ENCODE measurements around the gene TMEM63B. TPM values are rescaled to one million over a fixed set of nuclear protein-coding genes. Genes with fewer than 3 reads are reported as not detected.
"Not testable (repeated sequence)": the region's sequence is repeated elsewhere in the genome, so short reads cannot be mapped to it uniquely, and the experiment has no call there.

Gene TMEM63B
- polyA plus RNA-seq, 1 donor, result 34.4 TPM

DNA sequence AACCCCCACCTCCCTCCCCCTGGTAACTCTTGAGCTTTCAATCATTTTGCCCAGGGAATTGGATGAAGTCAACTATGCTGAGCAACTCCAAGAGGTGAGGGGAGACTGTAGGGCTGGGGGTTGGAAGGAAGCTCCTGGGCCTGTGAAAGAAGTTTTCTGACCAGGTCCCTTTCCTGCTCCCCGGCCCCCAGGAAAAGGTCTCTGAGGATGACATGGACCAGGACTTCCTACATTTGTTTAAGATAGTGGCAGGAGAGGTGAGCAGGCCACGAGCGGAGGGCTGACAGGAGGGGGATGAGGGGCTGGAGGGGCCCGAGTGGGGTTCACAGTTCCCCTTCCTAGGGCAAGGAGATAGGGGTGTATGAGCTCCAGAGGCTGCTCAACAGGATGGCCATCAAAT is 53.1 kb downstream of the TMEM63B start:
- peaks cover 2% of the 10 kb centered on the region for H3K9me3 ChIP-seq (ENCODE audit: control insufficient read depth, low read depth, low read length)
- no peak for DNase-seq
- H3K4me3 ChIP-seq (ENCODE audit: low read length), result no peak overlapping the region
- H3K4me1 ChIP-seq (ENCODE audit: control insufficient read depth, insufficient read depth, low read length), result no peaks in the 10 kb centered on the region
- H3K27me3 ChIP-seq (ENCODE audit: control insufficient read depth, insufficient read depth, low read length), result no peaks in the 10 kb centered on the region
- no peaks in the 10 kb centered on the region for H3K36me3 ChIP-seq (ENCODE audit: control insufficient read depth, insufficient read depth, low read length)
- H3K27ac ChIP-seq (ENCODE audit: low read length), result no peak overlapping the region
- no CpG with 5 or more reads among the region's 4 CpGs for WGBS (ENCODE audit: insufficient coverage, low lambda C conversion rate)

DNA sequence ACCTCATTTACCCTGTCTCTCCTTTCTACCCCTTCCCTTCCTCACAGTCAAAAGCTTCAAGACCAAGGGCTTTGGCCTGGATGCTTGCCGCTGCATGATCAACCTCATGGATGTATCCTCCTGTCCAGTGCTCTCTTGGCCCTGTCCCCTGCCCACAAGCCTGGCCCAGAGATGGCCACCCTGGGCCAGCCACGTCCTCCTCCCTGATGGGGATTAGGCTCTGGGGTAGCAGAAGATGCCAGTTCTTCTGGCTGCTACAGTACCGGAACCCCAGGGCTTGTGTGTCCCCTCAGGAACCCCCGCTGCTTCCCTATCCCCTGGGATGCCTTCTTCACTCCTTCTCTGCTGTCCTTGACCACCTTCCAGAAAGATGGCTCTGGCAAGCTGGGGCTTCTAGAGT is 53.5 kb downstream of the TMEM63B start:
- H3K4me3 ChIP-seq (ENCODE audit: low read length), result no peak overlapping the region
- H3K4me1 ChIP-seq (ENCODE audit: control insufficient read depth, insufficient read depth, low read length), result no peaks in the 10 kb centered on the region
- no peaks in the 10 kb centered on the region for H3K27me3 ChIP-seq (ENCODE audit: control insufficient read depth, insufficient read depth, low read length)
- H3K9me3 ChIP-seq (ENCODE audit: control insufficient read depth, low read depth, low read length), result peaks cover 2% of the 10 kb centered on the region
- DNase-seq, result no peak
- no CpG with 5 or more reads among the region's 4 CpGs for WGBS (ENCODE audit: insufficient coverage, low lambda C conversion rate)
- no peak overlapping the region for H3K27ac ChIP-seq (ENCODE audit: low read length)
- no peaks in the 10 kb centered on the region for H3K36me3 ChIP-seq (ENCODE audit: control insufficient read depth, insufficient read depth, low read length)

DNA sequence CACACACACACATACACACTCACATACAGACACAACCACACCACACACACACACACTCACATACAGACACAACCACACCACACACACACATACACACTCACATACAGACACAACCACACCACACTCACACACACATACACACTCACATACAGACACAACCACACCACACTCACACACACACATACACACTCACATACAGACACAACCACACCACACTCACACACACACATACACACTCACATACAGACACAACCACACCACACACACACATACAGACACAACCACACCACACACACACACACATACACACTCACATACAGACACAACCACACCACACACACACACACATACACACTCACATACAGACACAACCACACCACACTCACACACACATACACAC is 54.4 kb downstream of the TMEM63B start:
- H3K4me3 ChIP-seq (ENCODE audit: low read length); DNase-seq; H3K36me3 ChIP-seq (ENCODE audit: control insufficient read depth, insufficient read depth, low read length); H3K27me3 ChIP-seq (ENCODE audit: control insufficient read depth, insufficient read depth, low read length); H3K4me1 ChIP-seq (ENCODE audit: control insufficient read depth, insufficient read depth, low read length); H3K27ac ChIP-seq (ENCODE audit: low read length); H3K9me3 ChIP-seq (ENCODE audit: control insufficient read depth, low read depth, low read length): not testable (repeated sequence)

DNA sequence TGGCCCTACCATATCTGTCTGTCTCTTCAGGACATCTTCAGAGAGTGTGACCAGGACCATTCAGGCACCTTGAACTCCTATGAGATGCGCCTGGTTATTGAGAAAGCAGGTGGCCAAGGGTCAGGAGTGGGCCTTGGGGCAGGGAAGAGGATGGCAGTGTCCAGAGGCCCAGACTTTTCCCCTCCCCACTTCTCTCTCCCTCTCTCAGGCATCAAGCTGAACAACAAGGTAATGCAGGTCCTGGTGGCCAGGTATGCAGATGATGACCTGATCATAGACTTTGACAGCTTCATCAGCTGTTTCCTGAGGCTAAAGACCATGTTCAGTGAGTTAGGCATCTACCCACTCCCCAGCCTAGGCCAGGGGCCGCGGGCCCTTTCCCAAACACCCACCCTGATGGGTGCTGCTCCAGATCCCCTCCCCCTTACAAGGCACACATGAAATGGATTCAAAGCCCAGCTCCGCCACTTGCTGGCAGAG is 55.6 kb downstream of the TMEM63B start:
- H3K36me3 ChIP-seq (ENCODE audit: control insufficient read depth, insufficient read depth, low read length), result no peaks in the 10 kb centered on the region
- no peak overlapping the region for H3K4me3 ChIP-seq (ENCODE audit: low read length)
- no peak for DNase-seq
- peaks cover 2% of the 10 kb centered on the region for H3K9me3 ChIP-seq (ENCODE audit: control insufficient read depth, low read depth, low read length)
- H3K27ac ChIP-seq (ENCODE audit: low read length), result no peak overlapping the region
- H3K4me1 ChIP-seq (ENCODE audit: control insufficient read depth, insufficient read depth, low read length), result no peaks in the 10 kb centered on the region
- no peaks in the 10 kb centered on the region for H3K27me3 ChIP-seq (ENCODE audit: control insufficient read depth, insufficient read depth, low read length)
- WGBS (ENCODE audit: insufficient coverage, low lambda C conversion rate), result no CpG with 5 or more reads among the region's 4 CpGs

DNA sequence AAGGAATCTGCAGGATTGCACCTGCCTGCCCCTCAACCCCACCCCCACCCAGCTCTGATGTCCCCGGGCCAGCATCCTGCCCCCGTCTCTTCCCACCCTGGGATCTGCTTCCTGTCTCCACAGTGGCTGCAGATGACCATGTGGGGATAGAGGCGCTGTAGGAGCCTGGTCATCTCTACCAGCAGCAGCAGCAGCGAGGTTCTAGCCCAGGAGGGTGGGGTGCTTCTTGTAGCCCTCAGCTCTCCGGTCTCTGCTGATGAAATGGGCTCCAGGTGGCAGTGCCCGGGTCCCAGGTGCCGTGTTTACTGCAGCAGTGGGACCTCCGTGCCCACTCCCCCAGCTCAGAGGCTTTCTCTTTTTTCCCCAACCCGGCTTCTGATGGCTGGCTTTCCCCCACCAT is 56.4 kb downstream of the TMEM63B start:
- Histone ChIP-seq H3K4me1 (ENCODE audit: control insufficient read depth, insufficient read depth, low read length) (no peaks in the 10 kb centered on the region), H3K4me3 (ENCODE audit: low read length) (no peak overlapping the region), H3K27ac (ENCODE audit: low read length) (no peak overlapping the region), H3K36me3 (ENCODE audit: control insufficient read depth, insufficient read depth, low read length) (no peaks in the 10 kb centered on the region), H3K27me3 (ENCODE audit: control insufficient read depth, insufficient read depth, low read length) (no peaks in the 10 kb centered on the region), H3K9me3 (ENCODE audit: control insufficient read depth, low read depth, low read length) (peaks cover 2% of the 10 kb centered on the region)
- no CpG with 5 or more reads among the region's 9 CpGs for WGBS (ENCODE audit: insufficient coverage, low lambda C conversion rate)
- DNase-seq, result no peak

DNA sequence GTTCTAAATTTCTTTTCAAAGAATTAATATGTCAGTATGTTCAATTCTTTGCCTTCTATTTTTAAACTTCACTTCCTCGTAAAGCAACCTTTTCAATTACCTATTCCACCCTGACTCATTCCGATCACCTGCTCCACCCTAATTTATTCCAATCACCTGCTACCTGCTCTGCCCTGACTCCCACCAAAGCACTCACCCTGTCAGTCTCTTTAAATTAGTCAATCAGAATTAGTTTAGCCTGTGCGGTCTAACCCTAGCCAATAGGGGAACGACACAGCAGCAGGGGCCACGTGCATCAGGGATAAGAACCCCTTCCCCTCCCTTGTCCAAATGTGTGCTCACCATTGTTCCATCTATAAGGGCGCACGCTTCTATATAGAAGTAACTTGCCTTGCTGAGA is 58.0 kb downstream of the TMEM63B start:
- DNase-seq, result peak in 1 of 2 donors; percentile 44

DNA sequence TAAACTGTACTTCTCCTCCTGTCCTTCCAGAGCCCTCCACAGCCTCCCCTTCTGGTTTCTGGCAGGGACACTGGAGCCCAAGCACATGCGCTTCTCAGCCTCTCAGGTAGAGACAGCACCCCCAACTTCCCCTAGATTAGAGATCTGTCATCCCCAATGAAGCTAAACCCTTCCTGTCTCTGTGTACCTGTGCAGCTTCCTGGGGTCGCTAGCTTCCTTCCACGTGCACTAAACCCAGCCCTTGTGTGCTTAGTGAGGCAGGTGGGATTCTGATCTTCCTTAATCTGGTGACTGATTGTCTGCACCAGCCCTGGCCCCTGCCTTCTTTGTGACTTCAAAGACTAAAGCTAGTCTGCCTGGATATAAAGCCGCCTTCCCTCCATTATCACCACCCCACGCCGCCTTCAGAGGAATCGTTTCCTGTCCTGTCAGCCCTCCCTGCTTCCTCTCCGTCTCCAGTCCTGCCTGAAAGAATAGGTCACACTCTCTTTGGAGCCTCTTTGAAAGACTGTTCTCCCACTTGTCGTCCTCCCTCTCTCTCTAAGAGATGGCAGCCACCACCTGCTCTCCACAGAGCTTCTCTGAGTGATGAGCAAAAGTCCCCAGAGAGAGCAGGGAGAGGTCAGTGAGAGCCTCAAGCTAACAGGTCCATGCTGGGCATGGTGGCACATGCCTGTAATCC is 58.7 kb downstream of the TMEM63B start:
- Histone ChIP-seq H3K27me3 (ENCODE audit: control insufficient read depth, insufficient read depth, low read length) (no peaks in the 10 kb centered on the region), H3K27ac (ENCODE audit: low read length) (no peak overlapping the region), H3K36me3 (ENCODE audit: control insufficient read depth, insufficient read depth, low read length) (no peaks in the 10 kb centered on the region), H3K4me1 (ENCODE audit: control insufficient read depth, insufficient read depth, low read length) (no peaks in the 10 kb centered on the region), H3K9me3 (ENCODE audit: control insufficient read depth, low read depth, low read length) (peaks cover 2% of the 10 kb centered on the region), H3K4me3 (ENCODE audit: low read length) (no peak overlapping the region)
- DNase-seq, result no peak
- 69% methylated on average over 5 of the region's 9 CpGs for WGBS (ENCODE audit: insufficient coverage, low lambda C conversion rate)

More for the DNA sequence above, 58.0 kb downstream of the TMEM63B start:
- not testable (repeated sequence) for H3K9me3 ChIP-seq (ENCODE audit: control insufficient read depth, low read depth, low read length); H3K27me3 ChIP-seq (ENCODE audit: control insufficient read depth, insufficient read depth, low read length); H3K4me1 ChIP-seq (ENCODE audit: control insufficient read depth, insufficient read depth, low read length); H3K4me3 ChIP-seq (ENCODE audit: low read length); H3K27ac ChIP-seq (ENCODE audit: low read length); H3K36me3 ChIP-seq (ENCODE audit: control insufficient read depth, insufficient read depth, low read length)
- 17% methylated on average over 1 of the region's 7 CpGs for WGBS (ENCODE audit: insufficient coverage, low lambda C conversion rate)

DNA sequence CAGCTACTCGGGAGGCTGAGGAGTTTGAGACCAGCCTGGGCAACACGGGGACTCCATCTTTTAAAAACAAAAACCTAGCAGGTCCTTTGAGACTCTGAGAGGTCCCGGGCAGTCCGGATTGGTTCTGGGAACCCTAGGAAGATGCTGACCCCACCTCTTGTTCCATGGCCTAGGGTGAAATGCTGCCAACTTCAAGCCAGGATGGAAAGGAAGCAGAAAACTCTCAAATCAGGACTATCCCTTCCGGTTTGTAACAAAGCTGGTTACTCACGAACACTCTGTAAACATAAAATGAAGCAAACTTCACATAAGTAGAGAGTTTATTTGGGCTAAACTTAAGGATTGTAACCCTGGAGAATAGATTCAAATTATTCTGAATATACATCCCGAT is 59.3 kb downstream of the TMEM63B start:
- no peaks in the 10 kb centered on the region for H3K9me3 ChIP-seq (ENCODE audit: control insufficient read depth, low read depth, low read length)
- DNase-seq, result no peak
- H3K27ac ChIP-seq (ENCODE audit: low read length), result no peak overlapping the region
- H3K4me3 ChIP-seq (ENCODE audit: low read length), result no peak overlapping the region
- H3K36me3 ChIP-seq (ENCODE audit: control insufficient read depth, insufficient read depth, low read length), result no peaks in the 10 kb centered on the region
- 85% methylated on average over 2 of the region's 7 CpGs for whole genome bisulfite sequencing (ENCODE audit: insufficient coverage, low lambda C conversion rate)
- H3K27me3 ChIP-seq (ENCODE audit: control insufficient read depth, insufficient read depth, low read length), result no peaks in the 10 kb centered on the region
- no peaks in the 10 kb centered on the region for H3K4me1 ChIP-seq (ENCODE audit: control insufficient read depth, insufficient read depth, low read length)

DNA sequence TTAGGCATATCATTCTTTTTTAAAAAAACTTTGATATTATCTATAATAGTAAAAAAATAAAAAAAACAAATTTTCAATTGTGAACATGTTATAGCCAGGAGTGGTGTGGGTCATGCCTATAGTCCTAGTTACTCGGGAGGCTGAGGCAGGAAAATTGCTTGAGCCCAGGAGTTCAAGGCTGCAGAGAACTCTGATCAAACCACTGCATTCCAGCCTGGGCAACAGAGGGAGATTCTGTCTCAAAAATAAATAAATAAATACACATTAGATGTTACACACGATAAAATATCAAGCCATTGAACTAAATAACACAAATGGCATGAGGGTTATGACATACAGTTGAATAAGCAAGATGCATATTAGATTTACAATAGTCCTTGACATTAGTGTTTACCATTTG is 61.5 kb downstream of the TMEM63B start:
- H3K4me3 ChIP-seq (ENCODE audit: low read length), result no peak overlapping the region
- H3K4me1 ChIP-seq (ENCODE audit: control insufficient read depth, insufficient read depth, low read length), result no peaks in the 10 kb centered on the region
- H3K27me3 ChIP-seq (ENCODE audit: control insufficient read depth, insufficient read depth, low read length), result no peaks in the 10 kb centered on the region
- no CpG with 5 or more reads among the region's 2 CpGs for WGBS (ENCODE audit: insufficient coverage, low lambda C conversion rate)
- DNase-seq, result no peak
- H3K36me3 ChIP-seq (ENCODE audit: control insufficient read depth, insufficient read depth, low read length), result no peaks in the 10 kb centered on the region
- H3K27ac ChIP-seq (ENCODE audit: low read length), result no peak overlapping the region
- H3K9me3 ChIP-seq (ENCODE audit: control insufficient read depth, low read depth, low read length), result no peaks in the 10 kb centered on the region

DNA sequence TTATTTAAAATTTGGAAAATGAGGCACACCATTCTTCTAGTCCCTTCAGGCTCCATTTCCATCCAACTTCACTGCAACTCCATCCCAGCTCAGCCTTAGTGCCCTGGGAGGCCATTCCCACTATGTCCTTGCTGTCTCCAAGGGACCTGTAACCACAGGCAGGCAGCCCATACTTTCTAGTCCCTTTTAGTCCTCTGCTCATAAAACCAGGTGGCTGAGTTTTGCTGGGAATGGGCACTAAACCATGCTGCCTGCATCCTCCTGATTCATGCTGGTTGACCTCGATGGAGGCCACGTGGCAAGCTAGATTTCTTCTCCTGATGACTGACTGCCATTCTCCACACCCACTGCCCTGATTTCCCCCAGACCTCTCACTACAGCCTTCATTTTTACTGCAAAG is 61.9 kb downstream of the TMEM63B start:
- Histone ChIP-seq H3K4me1 (ENCODE audit: control insufficient read depth, insufficient read depth, low read length) (no peaks in the 10 kb centered on the region), H3K27ac (ENCODE audit: low read length) (no peak overlapping the region), H3K9me3 (ENCODE audit: control insufficient read depth, low read depth, low read length) (no peaks in the 10 kb centered on the region), H3K36me3 (ENCODE audit: control insufficient read depth, insufficient read depth, low read length) (no peaks in the 10 kb centered on the region), H3K27me3 (ENCODE audit: control insufficient read depth, insufficient read depth, low read length) (no peaks in the 10 kb centered on the region), H3K4me3 (ENCODE audit: low read length) (no peak overlapping the region)
- no CpG with 5 or more reads among the region's 2 CpGs for whole genome bisulfite sequencing (ENCODE audit: insufficient coverage, low lambda C conversion rate)
- DNase-seq, result no peak

DNA sequence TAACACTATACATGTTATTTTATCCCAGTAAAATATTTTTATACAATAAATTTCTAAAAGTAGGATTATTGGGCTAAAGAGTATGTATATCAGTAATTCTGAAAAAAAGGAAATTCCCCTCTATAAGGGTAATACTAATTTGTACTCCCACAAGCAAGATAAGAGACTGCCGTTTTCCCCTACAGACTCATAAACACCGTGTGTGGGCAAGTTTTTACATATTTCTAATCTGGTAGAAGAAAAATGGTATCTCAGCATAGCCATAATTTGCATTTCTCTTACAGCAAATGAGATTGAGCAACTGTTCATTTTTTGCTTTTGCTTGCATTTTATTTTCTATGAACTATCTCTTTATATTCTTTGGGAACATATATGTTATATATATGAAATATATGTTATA is 63.4 kb downstream of the TMEM63B start:
- Histone ChIP-seq H3K27me3 (ENCODE audit: control insufficient read depth, insufficient read depth, low read length) (no peaks in the 10 kb centered on the region), H3K9me3 (ENCODE audit: control insufficient read depth, low read depth, low read length) (no peaks in the 10 kb centered on the region), H3K4me1 (ENCODE audit: control insufficient read depth, insufficient read depth, low read length) (no peaks in the 10 kb centered on the region), H3K4me3 (ENCODE audit: low read length) (no peak overlapping the region), H3K27ac (ENCODE audit: low read length) (no peak overlapping the region), H3K36me3 (ENCODE audit: control insufficient read depth, insufficient read depth, low read length) (no peaks in the 10 kb centered on the region)
- no peak for DNase-seq
- WGBS (ENCODE audit: insufficient coverage, low lambda C conversion rate), result 60% methylated on average over 1 of the region's 2 CpGs

Data from large intestine (tissue), 3 donors.